Lower leg skin (tissue), 3 donors: ENCODE measurements around the gene GCNT2.

ENCODE experiments used
- POLR2A ChIP-seq, 2 donors: fragments of 450-650 bp; IDR thresholded peaks; one replicate each; pipeline ENCODE4 v1.6.1; 2016 to 2017; ENCODE audit warnings: antibody characterized with exemption in 2 of 2, mild to moderate bottlenecking in 1 of 2, moderate library complexity in 1 of 2
- TF ChIP-seq, protein P1 (sequence below), 3 donors: fragments of 450-650 bp; IDR thresholded peaks; one replicate each; pipeline ENCODE4 v1.5.1; 2016; ENCODE audit warnings: antibody characterized with exemption in 3 of 3, mild to moderate bottlenecking in 3 of 3, moderate library complexity in 2 of 3

DNA sequence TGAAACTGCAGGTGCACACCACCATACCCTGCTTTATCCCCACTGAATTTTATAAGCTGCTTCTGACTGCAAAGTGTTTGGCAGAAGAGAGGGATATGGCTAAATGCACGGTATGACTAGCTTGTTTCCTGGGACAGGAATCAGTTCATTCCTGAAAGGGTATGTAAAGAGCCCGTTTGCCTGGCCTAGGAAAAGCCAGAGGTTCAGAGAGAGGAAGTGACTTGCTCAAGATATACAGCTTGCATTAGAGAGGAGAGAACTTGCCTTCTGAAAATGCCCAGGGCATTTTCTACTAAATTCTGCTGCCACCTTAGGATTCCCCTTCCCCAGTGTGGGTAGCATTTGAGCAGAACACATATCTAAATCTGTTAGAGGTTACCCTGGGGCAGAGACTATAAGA is 683 bp upstream of the GCNT2 start:
- TF ChIP-seq, protein P1, sequence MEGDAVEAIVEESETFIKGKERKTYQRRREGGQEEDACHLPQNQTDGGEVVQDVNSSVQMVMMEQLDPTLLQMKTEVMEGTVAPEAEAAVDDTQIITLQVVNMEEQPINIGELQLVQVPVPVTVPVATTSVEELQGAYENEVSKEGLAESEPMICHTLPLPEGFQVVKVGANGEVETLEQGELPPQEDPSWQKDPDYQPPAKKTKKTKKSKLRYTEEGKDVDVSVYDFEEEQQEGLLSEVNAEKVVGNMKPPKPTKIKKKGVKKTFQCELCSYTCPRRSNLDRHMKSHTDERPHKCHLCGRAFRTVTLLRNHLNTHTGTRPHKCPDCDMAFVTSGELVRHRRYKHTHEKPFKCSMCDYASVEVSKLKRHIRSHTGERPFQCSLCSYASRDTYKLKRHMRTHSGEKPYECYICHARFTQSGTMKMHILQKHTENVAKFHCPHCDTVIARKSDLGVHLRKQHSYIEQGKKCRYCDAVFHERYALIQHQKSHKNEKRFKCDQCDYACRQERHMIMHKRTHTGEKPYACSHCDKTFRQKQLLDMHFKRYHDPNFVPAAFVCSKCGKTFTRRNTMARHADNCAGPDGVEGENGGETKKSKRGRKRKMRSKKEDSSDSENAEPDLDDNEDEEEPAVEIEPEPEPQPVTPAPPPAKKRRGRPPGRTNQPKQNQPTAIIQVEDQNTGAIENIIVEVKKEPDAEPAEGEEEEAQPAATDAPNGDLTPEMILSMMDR (IDR thresholded peaks at IDR 0.05): no peak
- no peak for TF ChIP-seq POLR2A (IDR thresholded peaks at IDR 0.05)
